ENCODE results near the gene DDX49. TPM values are rescaled to one million over a fixed set of nuclear protein-coding genes. Genes with fewer than 3 reads are reported as not detected.

Gene DDX49
- total RNA-seq, 3 donors from 2014 or later (not counting 1 experiment from before 2014, with no cell fraction given), result 59.3 to 66.9 (median 62.9) TPM

GRCh38 chr19:18921593-18921992 lies 2.1 kb downstream of the DDX49 start:
- no peaks in the 10 kb centered on the region for H3K36me3 Mint-ChIP-seq
- Histone ChIP-seq H3K27me3 (ENCODE audit: control insufficient read depth, insufficient read depth, low read length) (no peaks in the 10 kb centered on the region), H3K36me3 (ENCODE audit: control insufficient read depth, insufficient read depth, low read length) (peaks cover 39% of the 10 kb centered on the region), H3K4me1 (ENCODE audit: control insufficient read depth, insufficient read depth, low read length) (peaks cover 24% of the 10 kb centered on the region), H3K27ac (ENCODE audit: low read length) (no peak overlapping the region), H3K9me3 (ENCODE audit: control insufficient read depth, insufficient read depth, low read length) (no peaks in the 10 kb centered on the region), H3K4me3 (ENCODE audit: low read length) (no peak overlapping the region)
- no peak for ATAC-seq
- no peak for DNase-seq
- WGBS (ENCODE audit: insufficient coverage), result 98% methylated on average over 17 of the region's 17 CpGs
- peaks cover 26 to 31% of the 10 kb centered on the region in 2 donors for H3K4me1 Mint-ChIP-seq
- no peaks in the 10 kb centered on the region for H3K9me3 Mint-ChIP-seq
- H3K4me3 Mint-ChIP-seq, result peak overlapping the region; percentile 42
- H3K27me3 Mint-ChIP-seq (ENCODE audit: low read depth in 2 of 2), result no peaks in the 10 kb centered on the region
- intact Hi-C loops (cut with micrococcal nuclease), result no loop called here
- TF ChIP-seq, protein P1, sequence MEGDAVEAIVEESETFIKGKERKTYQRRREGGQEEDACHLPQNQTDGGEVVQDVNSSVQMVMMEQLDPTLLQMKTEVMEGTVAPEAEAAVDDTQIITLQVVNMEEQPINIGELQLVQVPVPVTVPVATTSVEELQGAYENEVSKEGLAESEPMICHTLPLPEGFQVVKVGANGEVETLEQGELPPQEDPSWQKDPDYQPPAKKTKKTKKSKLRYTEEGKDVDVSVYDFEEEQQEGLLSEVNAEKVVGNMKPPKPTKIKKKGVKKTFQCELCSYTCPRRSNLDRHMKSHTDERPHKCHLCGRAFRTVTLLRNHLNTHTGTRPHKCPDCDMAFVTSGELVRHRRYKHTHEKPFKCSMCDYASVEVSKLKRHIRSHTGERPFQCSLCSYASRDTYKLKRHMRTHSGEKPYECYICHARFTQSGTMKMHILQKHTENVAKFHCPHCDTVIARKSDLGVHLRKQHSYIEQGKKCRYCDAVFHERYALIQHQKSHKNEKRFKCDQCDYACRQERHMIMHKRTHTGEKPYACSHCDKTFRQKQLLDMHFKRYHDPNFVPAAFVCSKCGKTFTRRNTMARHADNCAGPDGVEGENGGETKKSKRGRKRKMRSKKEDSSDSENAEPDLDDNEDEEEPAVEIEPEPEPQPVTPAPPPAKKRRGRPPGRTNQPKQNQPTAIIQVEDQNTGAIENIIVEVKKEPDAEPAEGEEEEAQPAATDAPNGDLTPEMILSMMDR (IDR thresholded peaks at IDR 0.05), result no peak
- H3K27ac Mint-ChIP-seq, result no peak overlapping the region

GRCh38 chr19:18922228-18922985 lies 2.9 kb downstream of the DDX49 start:
- Mint-ChIP-seq H3K27me3 (ENCODE audit: low read depth in 2 of 2) (no peaks in the 10 kb centered on the region), H3K4me3 (no peak overlapping the region), H3K27ac (no peak overlapping the region), H3K4me1 (peaks cover 19 to 24% of the 10 kb centered on the region in 2 donors), H3K9me3 (no peaks in the 10 kb centered on the region), H3K36me3 (no peaks in the 10 kb centered on the region)
- ATAC-seq (no peak), DNase-seq (no peak)
- Histone ChIP-seq H3K4me3 (ENCODE audit: low read length) (no peak overlapping the region), H3K4me1 (ENCODE audit: control insufficient read depth, insufficient read depth, low read length) (peaks cover 24% of the 10 kb centered on the region), H3K27ac (ENCODE audit: low read length) (no peak overlapping the region), H3K27me3 (ENCODE audit: control insufficient read depth, insufficient read depth, low read length) (no peaks in the 10 kb centered on the region), H3K9me3 (ENCODE audit: control insufficient read depth, insufficient read depth, low read length) (no peaks in the 10 kb centered on the region), H3K36me3 (ENCODE audit: control insufficient read depth, insufficient read depth, low read length) (peaks cover 41% of the 10 kb centered on the region)
- intact Hi-C loops (cut with micrococcal nuclease), result no loop called here
- TF ChIP-seq, protein P1 (IDR thresholded peaks at IDR 0.05), result no peak
- 97% methylated on average over 29 of the region's 29 CpGs for WGBS (ENCODE audit: insufficient coverage)

DNA sequence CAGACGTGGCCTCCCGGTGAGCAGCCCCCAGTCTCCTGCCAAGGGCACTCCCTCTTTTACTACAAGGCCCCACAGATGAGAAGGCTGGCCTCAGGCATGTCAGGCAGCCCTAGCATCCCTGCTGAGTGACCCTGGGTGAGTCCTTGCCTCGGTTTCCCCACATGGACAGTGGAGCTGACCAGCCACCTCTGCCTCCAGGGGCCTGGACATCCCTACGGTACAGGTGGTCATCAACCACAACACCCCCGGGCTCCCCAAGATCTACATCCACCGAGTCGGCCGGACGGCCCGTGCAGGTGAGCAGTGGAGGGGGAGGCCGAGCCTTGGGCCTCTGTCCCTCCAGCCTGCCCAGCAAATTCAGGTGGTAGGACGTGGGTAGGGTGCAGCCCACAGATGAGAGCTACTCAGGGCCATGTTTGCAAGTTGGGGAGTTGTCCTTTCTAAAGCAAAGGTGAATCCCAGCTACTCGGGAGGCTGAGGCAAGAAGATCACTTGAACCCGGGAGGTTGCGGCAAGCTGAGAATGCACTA lies 5.2 kb downstream of the DDX49 start:
- Histone ChIP-seq H3K9me3 (ENCODE audit: control insufficient read depth, insufficient read depth, low read length) (no peaks in the 10 kb centered on the region), H3K4me1 (ENCODE audit: control insufficient read depth, insufficient read depth, low read length) (peaks cover 10% of the 10 kb centered on the region), H3K4me3 (ENCODE audit: low read length) (no peak overlapping the region), H3K36me3 (ENCODE audit: control insufficient read depth, insufficient read depth, low read length) (peaks cover 48% of the 10 kb centered on the region), H3K27me3 (ENCODE audit: control insufficient read depth, insufficient read depth, low read length) (no peaks in the 10 kb centered on the region), H3K27ac (ENCODE audit: low read length) (no peak overlapping the region)
- WGBS (ENCODE audit: insufficient coverage), result 98% methylated on average over 15 of the region's 15 CpGs
- Mint-ChIP-seq H3K9me3 (no peaks in the 10 kb centered on the region), H3K4me3 (no peak overlapping the region), H3K36me3 (no peaks in the 10 kb centered on the region), H3K27me3 (ENCODE audit: low read depth in 2 of 2) (no peaks in the 10 kb centered on the region), H3K27ac (no peak overlapping the region), H3K4me1 (peaks cover 6% of the 10 kb centered on the region in 2 donors)
- ATAC-seq, result no peak
- intact Hi-C loops (cut with micrococcal nuclease), result no loop called here
- DNase-seq, result no peak
- TF ChIP-seq, protein P1 (IDR thresholded peaks at IDR 0.05), result no peak

Data from natural killer cell (primary cell).